Stomach (tissue), 9 donors: ENCODE measurements around the gene PALLD. TPM values are rescaled to one million over a fixed set of nuclear protein-coding genes. Genes with fewer than 3 reads are reported as not detected.

Source experiments
- DNase-seq, 2 donors: peaks; one replicate each; pipeline versions ENCODE4 v3.0.0 to v3.0.0-alpha.2; 2013 to 2019
- H3K27ac ChIP-seq, 5 donors: fragments of 200-600 bp in 4 of 5; sonication (generic) in 4 of 5; one replicate each; pipeline ENCODE4 v1.5.1; 2013 to 2019; ENCODE audit warnings: mild to moderate bottlenecking in 1 of 5, moderate library complexity in 1 of 5
- H3K27me3 ChIP-seq, 3 donors: fragments of 200-600 bp; sonication (generic); one replicate each; pipeline ENCODE4 v1.5.1; 2017 to 2019; ENCODE audit warnings: mixed run types in 1 of 3
- H3K36me3 ChIP-seq, 4 donors: fragments of 200-600 bp; sonication (generic); 1 replicate in 3 of 4; 2 replicates in 1 of 4; pipeline ENCODE4 v1.5.1; 2016 to 2019
- H3K4me1 ChIP-seq, 4 donors: fragments of 200-600 bp; sonication (generic); one replicate each; pipeline ENCODE4 v1.5.1; 2016 to 2019
- H3K4me3 ChIP-seq, 4 donors: fragments of 200-600 bp; sonication (generic) in 3 of 4; one replicate each; pipeline ENCODE4 v1.5.1; 2016 to 2019; ENCODE audit warnings: mild to moderate bottlenecking in 1 of 4
- H3K9me3 ChIP-seq, 4 donors: fragments of 200-600 bp; sonication (generic); one replicate each; pipeline ENCODE4 v1.5.1; 2016 to 2019
- CTCF ChIP-seq, 7 experiments: fragments of 450-650 bp in 4 of 7; fragments of 200-600 bp in 3 of 7; sonication (generic) in 3 of 7; IDR thresholded peaks; one replicate each; pipeline ENCODE4 v1.5.1; 2016 to 2019; ENCODE audit warnings: antibody characterized with exemption in 7 of 7, control low read depth in 2 of 7, mild to moderate bottlenecking in 1 of 7
- EP300 ChIP-seq: sonication (generic); formaldehyde crosslinking; IDR thresholded peaks from one replicate; pipeline ENCODE4 v1.6.1; 2017; ENCODE audit warnings: antibody characterized with exemption
- POLR2A ChIP-seq, 4 donors: fragments of 450-650 bp; IDR thresholded peaks; one replicate each; pipeline ENCODE4 v1.6.1; 2016; ENCODE audit warnings: antibody characterized with exemption in 4 of 4, control low read depth in 2 of 4, mild to moderate bottlenecking in 1 of 4, moderate library complexity in 1 of 4
- POLR2AphosphoS5 ChIP-seq, 3 donors: sonication (generic); formaldehyde crosslinking; IDR thresholded peaks; one replicate each; pipeline ENCODE4 v1.6.1; 2016; ENCODE audit warnings: antibody characterized with exemption in 3 of 3
- WGBS, 5 donors: extraction: QIAGEN DNeasy Blood & Tissue Kit in 3 of 5; methylation state at CpG; one replicate each; pipeline versions ENCODE4 v1.1.5 to v1.1.7; 2013 to 2018; 5-methylcytosine and 5-hydroxymethylcytosine counted together
- intact Hi-C: fragments of 100-400 bp; cut with DNase I; formaldehyde crosslinking; loops from one replicate; pipeline ENCODE4 v1.15.1; 2023; ENCODE audit warnings: low total_unique reads
- polyA plus RNA-seq, 3 donors: library from polyadenylated mRNA; stranded (reverse); fragments of 200-250 nt; gene quantifications; one replicate each; pipeline ENCODE4 v1.2.3, GENCODE V29; 2013
- total RNA-seq, 5 donors: library from RNA; depleted of rRNA; stranded (reverse); fragments of >200 nt; gene quantifications; one replicate each; pipeline versions ENCODE4 v1.1.0 to v1.2.3, GENCODE V29; 2014 to 2016
- donor health status: healthy with polysubstance abuse.
- donor health status: Bipolar disorder and iron deficiency.
- donor health status: healthy.

Gene PALLD
- total and polyA plus RNA-seq, 8 donors, result 75.9 to 984 (median 206) TPM

GRCh38 chr4:168527560-168527959 is 30.7 kb downstream of the PALLD start:
- intact Hi-C loops, result no loop called here
- DNase-seq, result no peak
- no peaks in the 10 kb centered on the region for H3K27me3 ChIP-seq
- H3K27ac ChIP-seq, result no peak overlapping the region
- H3K9me3 ChIP-seq, result no peaks in the 10 kb centered on the region
- no peaks in the 10 kb centered on the region for H3K4me1 ChIP-seq
- H3K4me3 ChIP-seq, result no peak overlapping the region
- no peaks in the 10 kb centered on the region for H3K36me3 ChIP-seq
- TF ChIP-seq CTCF (IDR thresholded peaks at IDR 0.05) (no peak), POLR2A (IDR thresholded peaks at IDR 0.05) (no peak), POLR2AphosphoS5 (IDR thresholded peaks at IDR 0.05) (no peak), EP300 (no peak)
- WGBS, 5 donors, result 76 to 100% (median 96%) methylated on average over 1 of the region's 1 CpG

- 80 to 92% (median 82%) methylated on average over 8 of the region's 8 CpGs for WGBS, 5 donors
- intact Hi-C loops, result no loop called here
Measured at GRCh38 chr4:168528131-168528949, 31.5 kb downstream of the PALLD start.

GRCh38 chr4:168529257-168529656 is 32.4 kb downstream of the PALLD start:
- DNase-seq, result no peak
- H3K27ac ChIP-seq, result no peak overlapping the region
- TF ChIP-seq CTCF (IDR thresholded peaks at IDR 0.05), result no peak
- no peak for TF ChIP-seq POLR2A (IDR thresholded peaks at IDR 0.05)
- no peak for TF ChIP-seq EP300
- TF ChIP-seq POLR2AphosphoS5 (IDR thresholded peaks at IDR 0.05), result no peak
- H3K27me3 ChIP-seq, result no peaks in the 10 kb centered on the region
- 90 to 95% (median 92%) methylated on average over 6 of the region's 6 CpGs for WGBS, 5 donors
- intact Hi-C loops, result no loop called here
- no peaks in the 10 kb centered on the region for H3K4me1 ChIP-seq
- no peaks in the 10 kb centered on the region for H3K36me3 ChIP-seq
- no peak overlapping the region for H3K4me3 ChIP-seq
- no peaks in the 10 kb centered on the region for H3K9me3 ChIP-seq

More at GRCh38 chr4:168528131-168528949, 31.5 kb downstream of the PALLD start:
- Histone ChIP-seq H3K36me3 (no peaks in the 10 kb centered on the region), H3K4me1 (no peaks in the 10 kb centered on the region), H3K4me3 (no peak overlapping the region), H3K27me3 (no peaks in the 10 kb centered on the region), H3K9me3 (no peaks in the 10 kb centered on the region), H3K27ac (no peak overlapping the region)
- DNase-seq, result no peak
- TF ChIP-seq EP300, result no peak
- TF ChIP-seq POLR2A (IDR thresholded peaks at IDR 0.05), result no peak
- no peak for TF ChIP-seq CTCF (IDR thresholded peaks at IDR 0.05)
- no peak for TF ChIP-seq POLR2AphosphoS5 (IDR thresholded peaks at IDR 0.05)

GRCh38 chr4:168531305-168531704 is 34.5 kb downstream of the PALLD start:
- intact Hi-C loops, result no loop called here
- DNase-seq, result no peak
- H3K4me3 ChIP-seq, result no peak overlapping the region
- no peak for TF ChIP-seq POLR2AphosphoS5 (IDR thresholded peaks at IDR 0.05)
- no peak for TF ChIP-seq POLR2A (IDR thresholded peaks at IDR 0.05)
- no peak for TF ChIP-seq EP300
- no peak for TF ChIP-seq CTCF (IDR thresholded peaks at IDR 0.05)
- no peaks in the 10 kb centered on the region for H3K36me3 ChIP-seq
- no peaks in the 10 kb centered on the region for H3K9me3 ChIP-seq
- 88 to 92% (median 92%) methylated on average over 4 of the region's 4 CpGs for WGBS, 5 donors
- H3K27me3 ChIP-seq, result no peaks in the 10 kb centered on the region
- H3K4me1 ChIP-seq, result no peaks in the 10 kb centered on the region
- no peak overlapping the region for H3K27ac ChIP-seq
